H9 (cell line): ENCODE measurements around the gene C22orf23. TPM values are rescaled to one million over a fixed set of nuclear protein-coding genes. Genes with fewer than 3 reads are reported as not detected.

Experiments used
- DNase-seq: peaks from one replicate; pipeline ENCODE4 v3.0.0-alpha.2; 2017
- H2AFZ ChIP-seq: one replicate; pipeline ENCODE4 v1.6.1; 2013; ENCODE audit warnings: mild to moderate bottlenecking, low read length, control low read depth, moderate library complexity
- H2AK5ac ChIP-seq: 2 replicates; pipeline ENCODE4 v1.6.1; 2013; ENCODE audit warnings: low read length, control low read depth, mixed read lengths; ENCODE audit not compliant: insufficient read length
- H2BK120ac ChIP-seq: one replicate; pipeline ENCODE4 v1.6.1; 2013; ENCODE audit warnings: low read depth, mild to moderate bottlenecking, low read length, control low read depth, inconsistent platforms; ENCODE audit not compliant: poor library complexity, severe bottlenecking
- H2BK12ac ChIP-seq: 2 replicates; pipeline ENCODE4 v1.6.1; 2013; ENCODE audit warnings: low read length, control low read depth, mixed read lengths, low read depth; ENCODE audit not compliant: insufficient read length
- H2BK15ac ChIP-seq: 2 replicates; pipeline ENCODE4 v1.6.1; 2013; ENCODE audit warnings: low read depth, low read length, control low read depth
- H2BK20ac ChIP-seq: one replicate; pipeline ENCODE4 v1.6.1; 2013; ENCODE audit warnings: low read depth, mild to moderate bottlenecking, low read length, control low read depth, inconsistent platforms; ENCODE audit not compliant: poor library complexity, severe bottlenecking
- H2BK5ac ChIP-seq: 2 replicates; pipeline ENCODE4 v1.6.1; 2013; ENCODE audit warnings: low read length, control low read depth, mixed read lengths; ENCODE audit not compliant: insufficient read length
- H3K14ac ChIP-seq: 2 replicates; pipeline ENCODE4 v1.6.1; 2013; ENCODE audit warnings: low read length, control low read depth; ENCODE audit not compliant: insufficient read depth
- H3K18ac ChIP-seq: 2 replicates; pipeline ENCODE4 v1.6.1; 2013; ENCODE audit warnings: low read depth, mild to moderate bottlenecking, mixed read lengths, low read length, control low read depth; ENCODE audit not compliant: insufficient read length
- H3K23ac ChIP-seq: 2 replicates; pipeline ENCODE4 v1.6.1; 2013; ENCODE audit warnings: low read length, control low read depth, mixed read lengths, low read depth; ENCODE audit not compliant: insufficient read length
- H3K23me2 ChIP-seq: 2 replicates; pipeline ENCODE4 v1.6.1; 2013; ENCODE audit warnings: low read depth, mild to moderate bottlenecking, mixed read lengths, low read length, control low read depth; ENCODE audit not compliant: insufficient read length, poor library complexity, severe bottlenecking
- H3K27ac ChIP-seq: 2 replicates; pipeline ENCODE4 v1.5.1; 2013; ENCODE audit warnings: low read length, control low read depth, mixed read lengths, low read depth; ENCODE audit not compliant: insufficient read length
- H3K27me3 ChIP-seq: 2 replicates; pipeline ENCODE4 v1.6.1; 2013; ENCODE audit warnings: low read length, control low read depth, inconsistent platforms; ENCODE audit not compliant: insufficient read depth
- H3K4ac ChIP-seq: 2 replicates; pipeline ENCODE4 v1.6.1; 2013; ENCODE audit warnings: low read depth, mild to moderate bottlenecking, control low read depth, inconsistent platforms, low read length, moderate library complexity
- H3K4me1 ChIP-seq: 2 replicates; pipeline ENCODE4 v1.6.1; 2013; ENCODE audit warnings: low read length, control low read depth, inconsistent platforms; ENCODE audit not compliant: insufficient read depth
- H3K4me2 ChIP-seq: 2 replicates; pipeline ENCODE4 v1.6.1; 2013; ENCODE audit warnings: low read length, control low read depth, mixed read lengths; ENCODE audit not compliant: insufficient read length, insufficient read depth
- H3K56ac ChIP-seq: 2 replicates; pipeline ENCODE4 v1.6.1; 2013; ENCODE audit warnings: low read depth, mild to moderate bottlenecking, mixed read lengths, low read length, control low read depth; ENCODE audit not compliant: insufficient read length
- H3K79me1 ChIP-seq: 2 replicates; pipeline ENCODE4 v1.6.1; 2013; ENCODE audit warnings: low read depth, mild to moderate bottlenecking, moderate library complexity, low read length, control low read depth, inconsistent platforms; ENCODE audit not compliant: insufficient read depth, poor library complexity, severe bottlenecking
- H3K79me2 ChIP-seq: 2 replicates; pipeline ENCODE4 v1.6.1; 2013; ENCODE audit warnings: low read length, control low read depth, inconsistent platforms; ENCODE audit not compliant: insufficient read depth
- H3K9ac ChIP-seq: 2 replicates; pipeline ENCODE4 v1.6.1; 2013; ENCODE audit warnings: low read length, control low read depth, mixed read lengths; ENCODE audit not compliant: insufficient read length; ENCODE audit errors: extremely low read depth
- H3K9me3 ChIP-seq: one replicate; pipeline ENCODE4 v1.6.1; 2013; ENCODE audit warnings: low read depth, low read length, inconsistent platforms; ENCODE audit not compliant: control insufficient read depth
- H3T11ph ChIP-seq: one replicate; pipeline ENCODE4 v1.6.1; 2013; ENCODE audit warnings: mild to moderate bottlenecking, low read length, control low read depth, inconsistent platforms
- H4K20me1 ChIP-seq: one replicate; pipeline ENCODE4 v1.6.1; 2013; ENCODE audit not compliant: control insufficient read depth, insufficient read length, insufficient read depth
- H4K5ac ChIP-seq: 2 replicates; pipeline ENCODE4 v1.6.1; 2013; ENCODE audit warnings: low read depth, mild to moderate bottlenecking, mixed read lengths, low read length, control low read depth; ENCODE audit not compliant: insufficient read length
- H4K8ac ChIP-seq: replicated peaks from 2 replicates; pipeline ENCODE4 v1.6.1; 2013; ENCODE audit warnings: low read length, control low read depth, mixed read lengths, low read depth; ENCODE audit not compliant: insufficient read length
- H4K91ac ChIP-seq: 2 replicates; pipeline ENCODE4 v1.6.1; 2013; ENCODE audit warnings: low read depth, mild to moderate bottlenecking, moderate library complexity, mixed read lengths, low read length, control low read depth; ENCODE audit not compliant: insufficient read length
- H3K27ac Mint-ChIP-seq, 3 experiments: 2 replicates in 2 of 3; 3 replicates in 1 of 3; pipeline ENCODE4 v1.8.0; 2020 to 2021; ENCODE audit warnings: mixed read lengths in 3 of 3, mild to moderate bottlenecking in 1 of 3, moderate library complexity in 1 of 3
- H3K27me3 Mint-ChIP-seq: 2 replicates; pipeline ENCODE4 v1.8.0; 2021; ENCODE audit warnings: low read depth, mild to moderate bottlenecking, moderate library complexity, mixed read lengths
- H3K36me3 Mint-ChIP-seq, 3 experiments: 2 replicates in 2 of 3; 3 replicates in 1 of 3; pipeline ENCODE4 v1.8.0; 2020 to 2021; ENCODE audit warnings: low read depth in 3 of 3, mixed read lengths in 3 of 3; ENCODE audit not compliant: insufficient read depth in 1 of 3
- H3K4me1 Mint-ChIP-seq, 2 experiments: 2 replicates each; pipeline ENCODE4 v1.8.0; 2020; ENCODE audit warnings: mixed read lengths in 2 of 2
- H3K4me3 Mint-ChIP-seq, 2 experiments: 2 replicates in 1 of 2; 3 replicates in 1 of 2; pipeline ENCODE4 v1.8.0; 2020 to 2021; ENCODE audit warnings: mild to moderate bottlenecking in 2 of 2, mixed read lengths in 2 of 2, moderate library complexity in 1 of 2
- H3K9me3 Mint-ChIP-seq, 2 experiments: 2 replicates in 1 of 2; 3 replicates in 1 of 2; pipeline ENCODE4 v1.8.0; 2020; ENCODE audit warnings: mild to moderate bottlenecking in 2 of 2, mixed read lengths in 2 of 2, moderate library complexity in 1 of 2
- WGBS: extraction: QIAGEN DNeasy Blood & Tissue Kit; methylation state at CpG from one replicate; pipeline ENCODE4 v1.1.7; 2013; ENCODE audit warnings: missing lambda C conversion rate, low lambda C conversion rate, mixed read lengths; ENCODE audit not compliant: insufficient read length; ENCODE audit errors: extremely low coverage; 5-methylcytosine and 5-hydroxymethylcytosine counted together
- total RNA-seq: library from RNA; stranded (reverse); gene quantifications from 2 replicates; pipeline ENCODE4 v1.2.1, GENCODE V29; 2021
- TF ChIP-seq, protein P1 (sequence below): fragments of 200-600 bp; sonication (generic); conservative IDR thresholded peaks from 3 replicates; pipeline ENCODE4 v1.8.0; 2021; ENCODE audit warnings: antibody characterized with exemption, mild to moderate bottlenecking

C22orf23 gene
- total RNA-seq, 1 experiment from 2014 or later: 0.57 TPM

DNA sequence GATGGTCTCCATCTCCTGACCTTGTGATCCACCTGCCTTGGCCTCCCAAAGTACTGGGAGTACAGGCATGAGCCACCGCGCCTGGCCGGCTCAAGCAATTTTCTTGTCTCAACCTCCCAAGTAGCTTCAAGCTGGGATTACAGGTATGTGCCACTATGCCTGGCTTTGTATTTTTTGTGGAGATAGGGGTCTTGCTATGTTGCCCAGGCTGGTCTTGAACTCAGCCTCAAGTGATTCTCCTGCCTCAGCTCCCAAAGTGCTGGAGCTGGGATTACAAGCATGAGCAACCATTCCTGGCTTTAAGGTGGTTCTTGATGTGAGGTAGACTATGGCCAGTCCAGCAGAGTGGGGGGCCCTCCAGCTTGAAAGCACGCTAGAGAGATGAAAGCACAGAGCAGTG lies 7.7 kb upstream of the C22orf23 start:
- H3K18ac ChIP-seq: no peak overlapping the region
- no peak overlapping the region for H3K4me2 ChIP-seq
- Mint-ChIP-seq H3K36me3 (peaks cover 46 to 79% (median 64%) of the 10 kb centered on the region in 3 experiments), H3K27ac (no peak overlapping the region), H3K27me3 (no peaks in the 10 kb centered on the region), H3K4me3 (no peak overlapping the region), H3K4me1 (peaks cover 4 to 5% of the 10 kb centered on the region in 2 experiments; a peak in 2 of 4 replicates), H3K9me3 (no peaks in the 10 kb centered on the region)
- H3T11ph ChIP-seq: no peak overlapping the region
- H4K91ac ChIP-seq: no peak overlapping the region
- no peak overlapping the region for H3K23ac ChIP-seq
- H2AK5ac ChIP-seq: no peak overlapping the region
- no peak overlapping the region for H4K8ac ChIP-seq
- no peaks in the 10 kb centered on the region for H3K79me2 ChIP-seq
- H3K23me2 ChIP-seq: no peaks in the 10 kb centered on the region
- no peaks in the 10 kb centered on the region for H4K20me1 ChIP-seq
- H3K4me1 ChIP-seq: no peaks in the 10 kb centered on the region
- H3K4ac ChIP-seq: no peak overlapping the region
- H3K9me3 ChIP-seq: no peaks in the 10 kb centered on the region
- no peak overlapping the region for H2BK15ac ChIP-seq
- no peak overlapping the region for H4K5ac ChIP-seq
- no peak overlapping the region for H2BK20ac ChIP-seq
- TF ChIP-seq, protein P1, sequence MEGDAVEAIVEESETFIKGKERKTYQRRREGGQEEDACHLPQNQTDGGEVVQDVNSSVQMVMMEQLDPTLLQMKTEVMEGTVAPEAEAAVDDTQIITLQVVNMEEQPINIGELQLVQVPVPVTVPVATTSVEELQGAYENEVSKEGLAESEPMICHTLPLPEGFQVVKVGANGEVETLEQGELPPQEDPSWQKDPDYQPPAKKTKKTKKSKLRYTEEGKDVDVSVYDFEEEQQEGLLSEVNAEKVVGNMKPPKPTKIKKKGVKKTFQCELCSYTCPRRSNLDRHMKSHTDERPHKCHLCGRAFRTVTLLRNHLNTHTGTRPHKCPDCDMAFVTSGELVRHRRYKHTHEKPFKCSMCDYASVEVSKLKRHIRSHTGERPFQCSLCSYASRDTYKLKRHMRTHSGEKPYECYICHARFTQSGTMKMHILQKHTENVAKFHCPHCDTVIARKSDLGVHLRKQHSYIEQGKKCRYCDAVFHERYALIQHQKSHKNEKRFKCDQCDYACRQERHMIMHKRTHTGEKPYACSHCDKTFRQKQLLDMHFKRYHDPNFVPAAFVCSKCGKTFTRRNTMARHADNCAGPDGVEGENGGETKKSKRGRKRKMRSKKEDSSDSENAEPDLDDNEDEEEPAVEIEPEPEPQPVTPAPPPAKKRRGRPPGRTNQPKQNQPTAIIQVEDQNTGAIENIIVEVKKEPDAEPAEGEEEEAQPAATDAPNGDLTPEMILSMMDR: no peak
- no peak for DNase-seq
- H3K9ac ChIP-seq: no peak overlapping the region
- WGBS: no CpG with 5 or more reads among the region's 4 CpGs
- no peak overlapping the region for H2BK120ac ChIP-seq
- H3K27ac ChIP-seq: no peak overlapping the region
- no peaks in the 10 kb centered on the region for H3K79me1 ChIP-seq
- H3K14ac ChIP-seq: no peak overlapping the region
- no peak overlapping the region for H3K56ac ChIP-seq
- H3K27me3 ChIP-seq: no peaks in the 10 kb centered on the region
- no peak overlapping the region for H2AFZ ChIP-seq
- H2BK5ac ChIP-seq: no peak overlapping the region
- H2BK12ac ChIP-seq: no peak overlapping the region
